ENCODE measurements around the gene SLC2A13. TPM values are rescaled to one million over a fixed set of nuclear protein-coding genes. Genes with fewer than 3 reads are reported as not detected.

Gene SLC2A13
- total RNA-seq, 1 experiment from 2014 or later: 15.3 TPM

- POLR2A ChIA-PET: no interaction called here
- no peak for DNase-seq (ENCODE audit: low spot score)
These were observed 175.8 kb downstream of the SLC2A13 start for GRCh38 chr12:39930101-39930500.

GRCh38 chr12:39928181-39928899 is 177.5 kb downstream of the SLC2A13 start:
- CTCF ChIA-PET: no interaction called here
- DNase-seq (ENCODE audit: low spot score): no peak
- POLR2A ChIA-PET: no interaction called here
- TF ChIP-seq, protein P1, sequence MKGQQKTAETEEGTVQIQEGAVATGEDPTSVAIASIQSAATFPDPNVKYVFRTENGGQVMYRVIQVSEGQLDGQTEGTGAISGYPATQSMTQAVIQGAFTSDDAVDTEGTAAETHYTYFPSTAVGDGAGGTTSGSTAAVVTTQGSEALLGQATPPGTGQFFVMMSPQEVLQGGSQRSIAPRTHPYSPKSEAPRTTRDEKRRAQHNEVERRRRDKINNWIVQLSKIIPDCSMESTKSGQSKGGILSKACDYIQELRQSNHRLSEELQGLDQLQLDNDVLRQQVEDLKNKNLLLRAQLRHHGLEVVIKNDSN (CRISPR knock-in tag; IDR thresholded peaks at IDR 0.05): no peak
- TF ChIP-seq, protein P2, sequence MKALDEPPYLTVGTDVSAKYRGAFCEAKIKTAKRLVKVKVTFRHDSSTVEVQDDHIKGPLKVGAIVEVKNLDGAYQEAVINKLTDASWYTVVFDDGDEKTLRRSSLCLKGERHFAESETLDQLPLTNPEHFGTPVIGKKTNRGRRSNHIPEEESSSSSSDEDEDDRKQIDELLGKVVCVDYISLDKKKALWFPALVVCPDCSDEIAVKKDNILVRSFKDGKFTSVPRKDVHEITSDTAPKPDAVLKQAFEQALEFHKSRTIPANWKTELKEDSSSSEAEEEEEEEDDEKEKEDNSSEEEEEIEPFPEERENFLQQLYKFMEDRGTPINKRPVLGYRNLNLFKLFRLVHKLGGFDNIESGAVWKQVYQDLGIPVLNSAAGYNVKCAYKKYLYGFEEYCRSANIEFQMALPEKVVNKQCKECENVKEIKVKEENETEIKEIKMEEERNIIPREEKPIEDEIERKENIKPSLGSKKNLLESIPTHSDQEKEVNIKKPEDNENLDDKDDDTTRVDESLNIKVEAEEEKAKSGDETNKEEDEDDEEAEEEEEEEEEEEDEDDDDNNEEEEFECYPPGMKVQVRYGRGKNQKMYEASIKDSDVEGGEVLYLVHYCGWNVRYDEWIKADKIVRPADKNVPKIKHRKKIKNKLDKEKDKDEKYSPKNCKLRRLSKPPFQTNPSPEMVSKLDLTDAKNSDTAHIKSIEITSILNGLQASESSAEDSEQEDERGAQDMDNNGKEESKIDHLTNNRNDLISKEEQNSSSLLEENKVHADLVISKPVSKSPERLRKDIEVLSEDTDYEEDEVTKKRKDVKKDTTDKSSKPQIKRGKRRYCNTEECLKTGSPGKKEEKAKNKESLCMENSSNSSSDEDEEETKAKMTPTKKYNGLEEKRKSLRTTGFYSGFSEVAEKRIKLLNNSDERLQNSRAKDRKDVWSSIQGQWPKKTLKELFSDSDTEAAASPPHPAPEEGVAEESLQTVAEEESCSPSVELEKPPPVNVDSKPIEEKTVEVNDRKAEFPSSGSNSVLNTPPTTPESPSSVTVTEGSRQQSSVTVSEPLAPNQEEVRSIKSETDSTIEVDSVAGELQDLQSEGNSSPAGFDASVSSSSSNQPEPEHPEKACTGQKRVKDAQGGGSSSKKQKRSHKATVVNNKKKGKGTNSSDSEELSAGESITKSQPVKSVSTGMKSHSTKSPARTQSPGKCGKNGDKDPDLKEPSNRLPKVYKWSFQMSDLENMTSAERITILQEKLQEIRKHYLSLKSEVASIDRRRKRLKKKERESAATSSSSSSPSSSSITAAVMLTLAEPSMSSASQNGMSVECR (CRISPR knock-in tag; IDR thresholded peaks at IDR 0.05; ENCODE audit: borderline replicate concordance): no peak
- TF ChIP-seq, protein P3, sequence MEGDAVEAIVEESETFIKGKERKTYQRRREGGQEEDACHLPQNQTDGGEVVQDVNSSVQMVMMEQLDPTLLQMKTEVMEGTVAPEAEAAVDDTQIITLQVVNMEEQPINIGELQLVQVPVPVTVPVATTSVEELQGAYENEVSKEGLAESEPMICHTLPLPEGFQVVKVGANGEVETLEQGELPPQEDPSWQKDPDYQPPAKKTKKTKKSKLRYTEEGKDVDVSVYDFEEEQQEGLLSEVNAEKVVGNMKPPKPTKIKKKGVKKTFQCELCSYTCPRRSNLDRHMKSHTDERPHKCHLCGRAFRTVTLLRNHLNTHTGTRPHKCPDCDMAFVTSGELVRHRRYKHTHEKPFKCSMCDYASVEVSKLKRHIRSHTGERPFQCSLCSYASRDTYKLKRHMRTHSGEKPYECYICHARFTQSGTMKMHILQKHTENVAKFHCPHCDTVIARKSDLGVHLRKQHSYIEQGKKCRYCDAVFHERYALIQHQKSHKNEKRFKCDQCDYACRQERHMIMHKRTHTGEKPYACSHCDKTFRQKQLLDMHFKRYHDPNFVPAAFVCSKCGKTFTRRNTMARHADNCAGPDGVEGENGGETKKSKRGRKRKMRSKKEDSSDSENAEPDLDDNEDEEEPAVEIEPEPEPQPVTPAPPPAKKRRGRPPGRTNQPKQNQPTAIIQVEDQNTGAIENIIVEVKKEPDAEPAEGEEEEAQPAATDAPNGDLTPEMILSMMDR (IDR thresholded peaks at IDR 0.05): no peak
- TF ChIP-seq AR (CRISPR knock-in tag; IDR thresholded peaks at IDR 0.05) (no peak), NFE2L1 (CRISPR knock-in tag; IDR thresholded peaks at IDR 0.05) (no peak), ZNF138 (CRISPR knock-in tag; conservative IDR thresholded peaks at IDR 0.05) (no peak), ZMAT4 (CRISPR knock-in tag; IDR thresholded peaks at IDR 0.05) (no peak), GRHL2 (CRISPR knock-in tag; IDR thresholded peaks at IDR 0.05; ENCODE audit: insufficient replicate concordance, severe bottlenecking) (no peak), ZNF512 (CRISPR knock-in tag; IDR thresholded peaks at IDR 0.05; ENCODE audit: borderline replicate concordance) (no peak)

More at GRCh38 chr12:39930101-39930500, 175.8 kb downstream of the SLC2A13 start:
- H3K9me3 Mint-ChIP-seq: no peaks in the 10 kb centered on the region
- no peak overlapping the region for H3K4me3 Mint-ChIP-seq
- CTCF ChIA-PET: no interaction called here
- no peaks in the 10 kb centered on the region for H3K27me3 Mint-ChIP-seq (ENCODE audit: low read depth)
- H3K4me1 Mint-ChIP-seq: peaks cover 1% of the 10 kb centered on the region; the same call in 1 of the 2 replicates
- H3K36me3 Mint-ChIP-seq: no peaks in the 10 kb centered on the region
- TF ChIP-seq, protein P4, sequence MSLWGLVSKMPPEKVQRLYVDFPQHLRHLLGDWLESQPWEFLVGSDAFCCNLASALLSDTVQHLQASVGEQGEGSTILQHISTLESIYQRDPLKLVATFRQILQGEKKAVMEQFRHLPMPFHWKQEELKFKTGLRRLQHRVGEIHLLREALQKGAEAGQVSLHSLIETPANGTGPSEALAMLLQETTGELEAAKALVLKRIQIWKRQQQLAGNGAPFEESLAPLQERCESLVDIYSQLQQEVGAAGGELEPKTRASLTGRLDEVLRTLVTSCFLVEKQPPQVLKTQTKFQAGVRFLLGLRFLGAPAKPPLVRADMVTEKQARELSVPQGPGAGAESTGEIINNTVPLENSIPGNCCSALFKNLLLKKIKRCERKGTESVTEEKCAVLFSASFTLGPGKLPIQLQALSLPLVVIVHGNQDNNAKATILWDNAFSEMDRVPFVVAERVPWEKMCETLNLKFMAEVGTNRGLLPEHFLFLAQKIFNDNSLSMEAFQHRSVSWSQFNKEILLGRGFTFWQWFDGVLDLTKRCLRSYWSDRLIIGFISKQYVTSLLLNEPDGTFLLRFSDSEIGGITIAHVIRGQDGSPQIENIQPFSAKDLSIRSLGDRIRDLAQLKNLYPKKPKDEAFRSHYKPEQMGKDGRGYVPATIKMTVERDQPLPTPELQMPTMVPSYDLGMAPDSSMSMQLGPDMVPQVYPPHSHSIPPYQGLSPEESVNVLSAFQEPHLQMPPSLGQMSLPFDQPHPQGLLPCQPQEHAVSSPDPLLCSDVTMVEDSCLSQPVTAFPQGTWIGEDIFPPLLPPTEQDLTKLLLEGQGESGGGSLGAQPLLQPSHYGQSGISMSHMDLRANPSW (CRISPR knock-in tag; conservative IDR thresholded peaks at IDR 0.05; ENCODE audit: low read depth): no peak
- TF ChIP-seq MXD4 (CRISPR knock-in tag; IDR thresholded peaks at IDR 0.05; ENCODE audit: borderline replicate concordance) (no peak), ESRRA (CRISPR knock-in tag; IDR thresholded peaks at IDR 0.05; ENCODE audit: borderline replicate concordance) (no peak), ZBTB43 (CRISPR knock-in tag; IDR thresholded peaks at IDR 0.05) (no peak), NR3C1 (CRISPR knock-in tag; conservative IDR thresholded peaks at IDR 0.05; ENCODE audit: low read depth) (no peak), IRF2 (CRISPR knock-in tag; IDR thresholded peaks at IDR 0.05; ENCODE audit: borderline replicate concordance, low read depth) (no peak), ZNF671 (CRISPR knock-in tag; IDR thresholded peaks at IDR 0.05) (no peak)
- ATAC-seq: no peak
- no peak overlapping the region for H3K27ac Mint-ChIP-seq

More at GRCh38 chr12:39928181-39928899, 177.5 kb downstream of the SLC2A13 start:
- H3K27ac Mint-ChIP-seq: no peak overlapping the region
- H3K4me3 Mint-ChIP-seq: no peak overlapping the region
- no peaks in the 10 kb centered on the region for H3K36me3 Mint-ChIP-seq
- no peaks in the 10 kb centered on the region for H3K27me3 Mint-ChIP-seq (ENCODE audit: low read depth)
- no peaks in the 10 kb centered on the region for H3K9me3 Mint-ChIP-seq
- no peak for ATAC-seq
- peaks cover 10% of the 10 kb centered on the region for H3K4me1 Mint-ChIP-seq
